Renal cortical epithelial cell (primary cell): ENCODE measurements around the gene ZNF418. TPM values are rescaled to one million over a fixed set of nuclear protein-coding genes. Genes with fewer than 3 reads are reported as not detected.

Source experiments
- DNase-seq: peaks from one replicate; pipeline ENCODE4 v3.0.0-alpha.2; 2011; ENCODE audit warnings: low read depth
- total RNA-seq: library from RNA; depleted of rRNA; stranded (reverse); fragments of >200 nt; gene quantifications from 2 replicates; pipeline ENCODE4 v1.2.3, GENCODE V29; 2014

ZNF418 gene
- total RNA-seq: 3.6 and 7.2 TPM in 2 replicates

DNA sequence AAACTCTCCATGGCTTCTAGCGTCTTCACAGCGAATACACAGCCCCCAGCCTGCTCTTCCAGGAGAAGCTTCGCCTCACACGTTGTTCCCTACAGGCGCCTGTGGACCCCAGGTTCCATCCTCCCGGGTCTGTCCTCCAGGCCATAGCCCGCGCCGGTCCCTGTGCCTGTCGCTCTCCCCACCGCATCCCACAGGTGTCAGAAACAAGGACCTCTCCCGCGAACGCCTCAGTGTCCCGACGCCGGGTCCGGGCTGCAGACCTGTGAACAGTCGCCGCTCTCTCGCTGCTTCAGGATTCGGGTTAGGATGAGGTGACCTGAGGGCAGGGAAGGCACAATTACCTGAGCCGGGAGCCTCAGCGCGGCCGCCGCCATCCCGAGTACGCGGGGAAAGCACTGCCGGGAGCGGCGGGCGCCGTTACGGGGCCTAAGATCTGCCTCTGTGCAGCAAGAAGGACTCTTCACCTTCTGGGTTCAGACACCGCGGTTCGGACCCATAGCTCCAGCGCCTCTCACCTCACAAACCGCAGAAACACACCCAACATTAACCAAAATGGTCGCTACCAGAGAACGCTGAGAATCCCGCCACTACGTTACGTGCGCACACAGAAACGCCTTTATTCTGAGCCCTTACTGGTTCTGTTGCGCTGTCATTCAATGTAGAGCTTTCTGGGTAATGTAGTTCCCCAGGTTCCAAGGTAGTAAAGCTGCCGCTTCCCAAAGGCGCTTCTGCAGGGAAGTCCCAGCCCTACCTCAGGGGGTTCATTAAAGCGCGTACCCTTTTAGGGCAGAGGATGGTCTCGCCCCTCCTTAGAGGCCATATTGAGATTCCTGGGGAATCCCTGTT lies at the start of gene ZNF418:
TSS of gene ZNF418 (minus strand) at position 583 of the 846 bp plus-strand sequence. CDS start 1,580 bp downstream, outside the sequence.
- peak; percentile 86 for DNase-seq

DNA sequence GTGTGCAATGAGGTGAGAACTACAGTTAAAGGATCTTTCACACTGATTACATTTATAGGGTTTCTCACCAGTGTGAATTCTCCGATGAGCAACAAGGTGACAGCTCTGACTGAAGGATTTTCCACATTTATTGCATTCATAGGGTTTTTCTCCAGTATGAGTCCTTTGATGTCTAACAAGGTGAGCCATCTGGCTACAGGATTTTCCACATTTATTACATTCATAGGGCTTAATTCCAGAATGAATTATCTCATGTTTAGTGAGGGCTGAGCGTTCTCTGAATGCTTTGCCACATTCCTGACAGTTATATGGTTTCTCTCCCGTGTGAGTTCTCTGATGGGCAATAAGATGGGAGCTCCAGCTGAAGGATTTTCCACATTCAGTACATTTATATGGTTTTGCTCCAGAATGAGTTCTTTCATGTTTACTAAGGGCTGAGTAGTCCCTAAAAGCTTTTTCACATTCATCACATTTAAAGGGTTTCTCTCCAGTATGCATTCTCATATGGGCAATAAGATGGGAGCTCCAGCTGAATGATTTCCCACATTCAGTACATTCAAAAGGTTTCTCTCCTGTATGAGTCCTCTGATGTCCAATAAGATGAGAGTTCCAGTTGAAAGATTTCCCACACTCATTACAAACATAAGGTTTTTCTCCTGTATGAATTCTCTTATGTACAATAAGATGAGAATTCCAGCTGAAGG lies 43.5 kb upstream of the ZNF418 start:
- DNase-seq: peak; percentile 18

- no peak for DNase-seq
Observed at GRCh38 chr19:57974434-57974833, 39.2 kb upstream of the ZNF418 start, which contains the start of gene C19orf18. TSS of gene C19orf18 (minus strand) at chr19:57974534. CDS start at chr19:57974432, 102 bp downstream.

DNA sequence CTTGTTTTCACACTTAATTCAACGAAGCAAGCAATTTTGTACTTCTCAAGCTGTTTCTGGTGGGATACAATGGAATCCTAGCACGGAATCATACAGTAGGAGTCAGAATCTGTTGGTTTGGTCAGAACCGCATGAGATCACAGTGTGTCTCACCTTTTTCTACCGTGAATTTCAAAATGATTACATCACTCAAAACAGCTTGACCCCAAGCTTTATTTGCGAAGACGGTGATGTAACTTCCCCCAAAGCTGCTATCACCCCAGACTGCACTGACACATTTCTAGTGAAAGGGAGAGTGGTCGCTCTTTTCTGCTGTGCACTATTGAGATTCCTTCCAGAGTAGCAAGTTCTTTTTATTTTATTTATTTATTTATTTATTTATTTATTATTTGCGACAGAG lies 29.6 kb upstream of the ZNF418 start:
- no peak for DNase-seq

- no peak for DNase-seq
Observed at GRCh38 chr19:57961785-57962184, 26.6 kb upstream of the ZNF418 start.

DNA sequence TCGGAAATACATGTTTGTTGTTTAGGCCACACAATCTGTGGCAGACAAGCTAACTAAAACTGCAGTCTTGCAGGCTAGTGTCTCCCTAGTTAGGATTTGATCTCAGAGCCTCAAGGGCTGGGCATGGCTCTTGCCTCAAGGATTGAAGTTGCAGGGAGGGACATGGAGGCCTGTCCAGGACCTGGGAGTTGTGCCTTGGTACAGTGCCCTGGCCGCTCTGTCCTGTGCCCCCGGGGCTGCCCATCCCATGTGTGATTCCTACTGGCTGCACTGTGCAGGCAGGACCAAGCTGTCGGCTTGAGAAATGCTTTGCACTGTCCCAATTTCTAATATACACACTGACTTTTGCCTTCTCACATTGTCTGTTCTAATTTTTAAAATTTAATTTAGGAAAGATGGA lies 19.8 kb upstream of the ZNF418 start:
- DNase-seq: no peak

GRCh38 chr19:57949702-57950101 lies 14.5 kb upstream of the ZNF418 start:
- no peak for DNase-seq

- DNase-seq: no peak
Observed at GRCh38 chr19:57949296-57949695, 14.1 kb upstream of the ZNF418 start.

- peak; percentile 85 for DNase-seq
Observed at GRCh38 chr19:57947419-57948134, 12.4 kb upstream of the ZNF418 start, which contains the start of gene ZNF256. TSS of gene ZNF256 (minus strand) at chr19:57947706. CDS start at chr19:57947474, 232 bp downstream.

DNA sequence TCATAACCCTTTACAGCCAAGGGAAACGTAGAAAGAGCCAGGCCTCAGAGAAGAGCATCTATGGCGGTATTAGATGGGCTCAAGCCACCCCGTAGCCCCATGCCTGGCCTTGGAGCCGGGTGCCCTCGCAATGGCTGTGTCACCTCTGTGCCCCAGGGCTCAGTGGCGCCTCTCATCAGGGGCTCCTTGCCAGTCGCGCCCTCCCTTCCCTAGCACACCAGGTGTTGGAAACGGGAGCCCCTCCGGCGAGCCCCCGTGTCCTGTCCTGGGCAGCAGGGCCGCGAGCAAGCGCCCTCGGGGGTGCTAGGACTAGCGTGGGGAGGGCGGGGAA lies 11.9 kb upstream of the ZNF418 start:
- no peak for DNase-seq

DNA sequence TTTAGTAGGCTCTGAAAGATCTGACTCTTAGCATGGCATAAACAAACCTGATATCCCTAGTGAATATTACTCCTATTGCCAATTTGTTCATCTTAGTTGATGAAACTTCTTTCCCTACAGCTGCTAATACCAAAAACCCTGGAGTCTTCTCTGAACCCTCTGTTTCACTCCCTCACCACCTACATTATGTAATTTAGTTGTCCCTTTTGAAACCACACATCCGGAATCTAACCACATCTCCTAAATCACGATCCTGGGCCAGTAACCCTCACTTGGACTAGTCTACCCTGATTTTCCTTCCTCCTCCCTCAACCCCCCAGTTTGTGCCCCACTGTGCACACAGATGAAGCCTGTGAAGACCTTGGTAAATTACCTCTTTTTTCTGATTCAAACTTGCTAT lies 11.1 kb upstream of the ZNF418 start:
- no peak for DNase-seq

- no peak for DNase-seq
Observed at GRCh38 chr19:57941593-57941992, 6.4 kb upstream of the ZNF418 start.

GRCh38 chr19:57935731-57936130 lies 529 bp upstream of the ZNF418 start:
- DNase-seq: no peak

DNA sequence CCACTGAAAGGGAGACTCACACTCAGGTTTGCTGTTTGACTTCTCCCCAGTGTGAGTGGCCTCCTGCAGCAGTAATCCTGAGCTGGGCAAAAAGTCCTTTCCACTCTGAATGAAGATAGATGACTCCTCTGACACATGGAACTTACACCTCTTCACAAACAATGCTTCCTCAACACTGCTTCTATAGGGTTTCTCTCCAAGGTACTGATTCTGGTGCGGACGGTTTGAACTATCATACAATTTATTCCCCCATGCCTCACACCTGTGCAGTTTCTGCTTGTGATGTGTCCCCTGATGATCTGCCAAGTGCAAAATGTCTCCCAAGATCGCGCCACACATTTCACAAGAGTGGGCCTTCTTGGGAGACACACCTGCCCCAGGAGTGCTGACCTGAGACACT lies 7.6 kb downstream of the ZNF418 start:
- DNase-seq: no peak

GRCh38 chr19:57916168-57916995 lies 18.8 kb downstream of the ZNF418 start, which contains the start of gene ZNF417:
TSS of gene ZNF417 (minus strand) at chr19:57916592. CDS start at chr19:57916411, 181 bp downstream.
- peak; percentile 95 for DNase-seq

DNA sequence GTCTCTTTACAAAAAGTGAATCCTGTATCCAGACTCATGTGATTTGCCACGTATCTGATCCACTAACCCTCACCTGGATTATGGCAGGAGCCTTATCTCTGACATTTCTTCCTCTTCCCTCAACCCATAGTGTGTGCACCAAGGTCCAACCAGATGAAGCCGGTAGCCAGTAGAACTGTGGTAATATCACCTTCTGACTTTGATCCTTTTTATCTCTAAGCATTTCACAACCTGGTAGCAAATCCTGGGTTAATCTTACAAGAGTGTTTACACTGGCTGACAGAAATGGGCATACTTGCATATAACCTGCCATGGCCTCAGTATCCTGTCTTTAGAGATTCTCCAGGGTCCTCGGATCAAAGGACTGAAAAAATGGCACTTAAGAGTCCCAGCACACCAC lies 20.7 kb downstream of the ZNF418 start:
- DNase-seq: no peak

GRCh38 chr19:57907394-57907793 lies 27.8 kb downstream of the ZNF418 start:
- no peak for DNase-seq

DNA sequence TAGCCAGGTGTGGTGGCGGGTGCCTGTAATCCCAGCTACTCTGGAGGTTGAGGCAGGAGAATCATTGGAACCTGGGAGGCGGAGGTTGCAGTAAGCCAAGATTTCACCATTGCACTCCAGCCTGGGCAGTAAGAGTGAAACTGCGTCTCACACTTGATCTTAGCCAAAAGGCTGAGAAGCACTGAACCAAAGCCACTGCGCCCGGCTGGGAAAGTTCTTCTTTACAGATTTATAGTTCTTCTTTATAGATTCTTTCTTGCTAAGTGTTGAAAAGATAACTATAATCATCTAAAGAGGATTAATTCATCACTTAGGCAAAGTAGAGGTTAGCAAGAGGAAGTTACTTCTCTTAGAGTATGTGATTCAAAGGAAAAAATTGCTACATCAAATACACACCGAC lies 29.9 kb downstream of the ZNF418 start:
- DNase-seq: no peak

DNA sequence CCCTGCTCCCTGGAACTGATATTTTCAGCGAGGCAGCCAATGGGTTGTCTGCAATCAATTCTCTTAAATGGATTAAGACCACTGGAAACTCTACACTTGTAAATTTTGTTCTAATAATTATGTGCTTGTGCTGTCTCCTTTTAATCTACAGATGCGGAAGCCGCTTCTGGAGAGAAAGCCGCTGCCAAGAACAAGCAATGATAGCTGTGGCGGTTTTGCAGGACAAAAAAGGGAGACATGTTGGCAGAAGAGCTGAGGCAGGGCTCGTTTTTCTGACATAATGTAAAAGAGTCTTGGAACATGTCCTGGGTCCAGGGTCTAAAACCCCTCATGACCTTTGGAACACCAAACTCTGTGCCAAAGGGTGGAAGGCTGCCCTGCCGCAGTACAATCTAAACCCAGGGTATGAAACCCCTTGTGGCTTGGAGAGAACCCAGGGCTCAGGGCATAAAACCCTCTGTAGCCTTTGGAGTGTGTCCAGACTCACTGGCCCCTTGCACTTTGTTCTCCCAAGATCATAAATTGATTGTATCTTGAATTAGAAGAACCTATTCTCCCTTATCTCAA lies 31.5 kb downstream of the ZNF418 start:
- DNase-seq: no peak

GRCh38 chr19:57900311-57900710 lies 34.9 kb downstream of the ZNF418 start:
- DNase-seq: no peak

DNA sequence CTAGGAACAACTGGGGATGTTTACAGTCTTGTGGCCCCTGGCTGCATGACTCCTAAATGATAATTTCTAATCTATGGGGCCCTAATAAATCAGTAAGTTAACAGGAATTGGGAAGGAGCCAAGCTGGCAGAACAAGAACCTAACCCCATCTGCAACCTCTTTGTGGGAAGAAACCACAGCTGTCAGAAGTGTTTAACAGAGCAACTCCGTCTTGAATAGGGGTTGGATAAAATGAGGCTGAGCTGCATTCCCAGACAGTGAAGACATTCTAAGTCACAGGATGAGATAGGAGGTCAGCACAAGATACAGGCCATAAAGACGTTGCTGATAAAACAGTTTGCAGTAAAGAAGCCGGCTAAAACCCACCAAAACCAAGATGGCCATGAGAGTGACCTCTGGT lies 44.5 kb downstream of the ZNF418 start:
- peak; percentile 26 for DNase-seq
